Measurements from ENCODE around the gene TRHDE.

TRHDE gene

DNA sequence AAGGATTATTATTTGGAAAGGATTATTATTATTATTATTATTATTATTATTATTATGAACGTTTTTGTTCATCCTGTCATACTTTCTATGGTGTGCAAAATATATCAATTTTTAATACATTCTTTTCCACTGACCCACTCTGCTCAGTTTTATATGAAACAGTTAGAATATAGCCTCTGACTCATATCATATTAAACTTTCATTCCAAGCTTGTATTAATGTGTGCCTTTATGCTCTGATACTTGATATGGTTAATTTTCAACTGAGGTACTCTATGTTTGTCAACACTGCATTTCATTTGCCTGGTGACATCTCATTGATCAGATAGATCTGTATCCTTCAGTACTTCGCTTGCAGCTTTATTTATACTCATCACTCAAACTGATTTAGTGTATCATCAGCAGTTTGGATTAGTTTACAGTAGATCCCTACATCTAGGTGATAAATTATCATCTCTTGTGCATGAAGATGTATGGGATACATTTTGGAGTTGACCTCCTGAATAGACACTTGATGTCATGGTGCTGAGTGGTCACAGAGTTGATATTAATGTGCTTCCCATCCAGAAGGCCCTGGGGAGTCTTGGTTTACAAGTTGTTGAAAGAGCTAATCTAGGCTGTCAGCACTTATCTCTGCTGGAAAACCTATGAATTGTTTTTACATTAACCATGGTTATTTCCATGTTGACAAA is 271.8 kb downstream of the TRHDE start:
- no peak overlapping the region for H3K27ac ChIP-seq (ENCODE audit: extremely low read depth, low read depth, low read length)
- H3K4me3 ChIP-seq (ENCODE audit: low read depth, low read length): no peak overlapping the region
- H3K4me1 ChIP-seq (ENCODE audit: control insufficient read depth, insufficient read depth, low read length): no peaks in the 10 kb centered on the region
- POLR2A ChIA-PET: no interaction called here
- CTCF ChIA-PET: no interaction called here
- no peaks in the 10 kb centered on the region for H3K36me3 ChIP-seq (ENCODE audit: control insufficient read depth in 2 of 2, insufficient read depth in 1 of 2, low read length in 2 of 2)
- no peak for TF ChIP-seq ZNF138 (tag by site-specific recombination; IDR thresholded peaks at IDR 0.05; ENCODE audit: borderline replicate concordance)
- TF ChIP-seq TCF7L2 (IDR thresholded peaks at IDR 0.05; ENCODE audit: borderline replicate concordance, low read depth, low read length): peak; percentile 41; the same call in 1 of the 2 replicates
- no peaks in the 10 kb centered on the region for H3K9me3 ChIP-seq (ENCODE audit: control insufficient read depth, insufficient read depth, low read depth, low read length)

- H3K4me3 ChIP-seq (ENCODE audit: low read depth, low read length): no peak overlapping the region
- ChIA-PET POLR2A (no interaction called here), CTCF (no interaction called here)
- H3K27ac ChIP-seq (ENCODE audit: extremely low read depth, low read depth, low read length): no peak overlapping the region
- TF ChIP-seq KLF9 (tag by site-specific recombination; IDR thresholded peaks at IDR 0.05; ENCODE audit: low read depth) (no peak), ZNF37A (tag by site-specific recombination; IDR thresholded peaks at IDR 0.05) (no peak), RBAK (tag by site-specific recombination; IDR thresholded peaks at IDR 0.05) (no peak), TRIM28 (IDR thresholded peaks at IDR 0.05; ENCODE audit: borderline replicate concordance, low read length) (no peak), ZNF174 (tag by site-specific recombination; IDR thresholded peaks at IDR 0.05) (no peak), ZNF292 (tag by site-specific recombination; IDR thresholded peaks at IDR 0.05; ENCODE audit: borderline replicate concordance, low read depth) (no peak), ZNF488 (tag by site-specific recombination; IDR thresholded peaks at IDR 0.05) (no peak), ZNF132 (tag by site-specific recombination; IDR thresholded peaks at IDR 0.05; ENCODE audit: borderline replicate concordance) (no peak), HOXC10 (CRISPR knock-in tag; IDR thresholded peaks at IDR 0.05) (no peak), ZNF24 (tag by site-specific recombination; IDR thresholded peaks at IDR 0.05) (no peak), ZNF416 (tag by site-specific recombination; IDR thresholded peaks at IDR 0.05) (no peak), ZNF239 (tag by site-specific recombination; IDR thresholded peaks at IDR 0.05) (no peak), ZNF791 (tag by site-specific recombination; IDR thresholded peaks at IDR 0.05) (no peak), ZNF335 (tag by site-specific recombination; conservative IDR thresholded peaks at IDR 0.05) (no peak)
- no peaks in the 10 kb centered on the region for H3K9me3 ChIP-seq (ENCODE audit: control insufficient read depth, insufficient read depth, low read depth, low read length)
- H3K4me1 ChIP-seq (ENCODE audit: control insufficient read depth, insufficient read depth, low read length): no peaks in the 10 kb centered on the region
- H3K36me3 ChIP-seq (ENCODE audit: control insufficient read depth in 2 of 2, insufficient read depth in 1 of 2, low read length in 2 of 2): no peaks in the 10 kb centered on the region
Observed at GRCh38 chr12:72546106-72546505, 273.9 kb downstream of the TRHDE start.

DNA sequence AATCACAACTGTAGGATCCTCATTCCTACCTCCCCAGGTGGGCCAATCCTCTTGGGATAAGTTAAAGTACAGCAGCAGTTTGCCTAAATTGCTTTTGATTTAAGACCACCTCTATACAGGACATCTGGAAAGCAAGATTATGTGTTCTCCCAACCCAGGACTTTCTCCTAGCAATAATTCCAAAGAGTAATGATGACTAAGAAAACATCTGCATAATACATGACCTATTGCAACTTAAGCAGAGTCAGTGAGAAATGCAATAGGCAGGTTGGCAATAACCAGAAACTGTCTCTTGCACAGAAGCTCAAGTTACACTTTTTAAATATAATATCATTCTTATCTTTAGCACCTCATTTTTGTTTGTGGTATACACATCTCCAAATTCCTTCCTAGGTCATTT is 275.4 kb downstream of the TRHDE start:
- ChIA-PET CTCF (no interaction called here), POLR2A (no interaction called here)
- H3K4me3 ChIP-seq (ENCODE audit: low read depth, low read length): no peak overlapping the region
- no peaks in the 10 kb centered on the region for H3K36me3 ChIP-seq (ENCODE audit: control insufficient read depth in 2 of 2, insufficient read depth in 1 of 2, low read length in 2 of 2)
- no peak overlapping the region for H3K27ac ChIP-seq (ENCODE audit: extremely low read depth, low read depth, low read length)
- H3K4me1 ChIP-seq (ENCODE audit: control insufficient read depth, insufficient read depth, low read length): no peaks in the 10 kb centered on the region
- H3K9me3 ChIP-seq (ENCODE audit: control insufficient read depth, insufficient read depth, low read depth, low read length): no peaks in the 10 kb centered on the region
- TF ChIP-seq ZBTB20 (tag by site-specific recombination; IDR thresholded peaks at IDR 0.05): no peak
- no peak for TF ChIP-seq HOXA7 (CRISPR knock-in tag; IDR thresholded peaks at IDR 0.05; ENCODE audit: borderline replicate concordance)
- TF ChIP-seq PRDM1 (tag by site-specific recombination; IDR thresholded peaks at IDR 0.05): no peak
- TF ChIP-seq, protein P1, sequence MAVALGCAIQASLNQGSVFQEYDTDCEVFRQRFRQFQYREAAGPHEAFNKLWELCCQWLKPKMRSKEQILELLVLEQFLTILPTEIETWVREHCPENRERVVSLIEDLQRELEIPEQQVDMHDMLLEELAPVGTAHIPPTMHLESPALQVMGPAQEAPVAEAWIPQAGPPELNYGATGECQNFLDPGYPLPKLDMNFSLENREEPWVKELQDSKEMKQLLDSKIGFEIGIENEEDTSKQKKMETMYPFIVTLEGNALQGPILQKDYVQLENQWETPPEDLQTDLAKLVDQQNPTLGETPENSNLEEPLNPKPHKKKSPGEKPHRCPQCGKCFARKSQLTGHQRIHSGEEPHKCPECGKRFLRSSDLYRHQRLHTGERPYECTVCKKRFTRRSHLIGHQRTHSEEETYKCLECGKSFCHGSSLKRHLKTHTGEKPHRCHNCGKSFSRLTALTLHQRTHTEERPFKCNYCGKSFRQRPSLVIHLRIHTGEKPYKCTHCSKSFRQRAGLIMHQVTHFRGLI (tag by site-specific recombination; IDR thresholded peaks at IDR 0.05): no peak
- no peak for TF ChIP-seq ZNF341 (tag by site-specific recombination; IDR thresholded peaks at IDR 0.05; ENCODE audit: low read depth)
- no peak for TF ChIP-seq ZNF701 (tag by site-specific recombination; IDR thresholded peaks at IDR 0.05)
- TF ChIP-seq SALL2 (tag by site-specific recombination; IDR thresholded peaks at IDR 0.05; ENCODE audit: borderline replicate concordance): no peak
- no peak for TF ChIP-seq MZF1 (tag by site-specific recombination; IDR thresholded peaks at IDR 0.05; ENCODE audit: borderline replicate concordance)
- TF ChIP-seq, protein P2, sequence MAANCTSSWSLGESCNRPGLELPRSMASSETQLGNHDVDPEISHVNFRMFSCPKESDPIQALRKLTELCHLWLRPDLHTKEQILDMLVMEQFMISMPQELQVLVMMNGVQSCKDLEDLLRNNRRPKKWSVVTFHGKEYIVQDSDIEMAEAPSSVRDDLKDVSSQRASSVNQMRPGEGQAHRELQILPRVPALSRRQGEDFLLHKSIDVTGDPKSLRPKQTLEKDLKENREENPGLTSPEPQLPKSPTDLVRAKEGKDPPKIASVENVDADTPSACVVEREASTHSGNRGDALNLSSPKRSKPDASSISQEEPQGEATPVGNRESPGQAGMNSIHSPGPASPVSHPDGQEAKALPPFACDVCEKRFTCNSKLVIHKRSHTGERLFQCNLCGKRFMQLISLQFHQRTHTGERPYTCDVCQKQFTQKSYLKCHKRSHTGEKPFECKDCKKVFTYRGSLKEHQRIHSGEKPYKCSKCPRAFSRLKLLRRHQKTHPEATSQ (tag by site-specific recombination; IDR thresholded peaks at IDR 0.05): no peak
- TF ChIP-seq ZNF155 (tag by site-specific recombination; IDR thresholded peaks at IDR 0.05): no peak
- no peak for TF ChIP-seq ZNF16 (tag by site-specific recombination; IDR thresholded peaks at IDR 0.05; ENCODE audit: low read depth)
- TF ChIP-seq ZNF266 (tag by site-specific recombination; IDR thresholded peaks at IDR 0.05; ENCODE audit: low read depth): no peak
